NCI-H82 treated with DMSO at 0.1 percent for 48 hours (cell line): Measurements from ENCODE around the gene CCDC17.

Experiments
- DNase-seq: peaks from one replicate; lab custom pipeline; 2025; ENCODE audit not compliant: unreplicated experiment; lab: John Stamatoyannopoulos, UW

Gene CCDC17

DNA sequence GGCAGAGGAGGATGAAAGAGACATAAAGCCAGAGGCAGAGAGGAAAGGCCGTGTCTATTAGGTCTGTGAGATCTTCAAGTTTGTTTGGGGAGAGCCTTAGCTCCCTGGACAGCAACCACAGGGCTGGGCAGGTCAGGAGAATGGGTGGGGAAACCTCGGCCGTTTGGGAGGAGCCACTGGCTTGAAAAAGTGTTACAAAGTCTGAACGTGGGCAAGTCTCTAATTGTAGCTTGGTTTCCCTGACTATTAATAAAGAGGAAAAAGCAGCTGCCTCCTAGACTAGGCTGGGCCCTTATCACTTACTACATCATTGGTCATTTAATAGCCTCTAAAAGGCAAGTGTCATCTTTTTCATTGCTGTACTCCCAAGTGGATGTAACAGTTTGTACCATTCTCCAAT, at the start of gene CCDC17:
Gene CCDC17, minus strand, starts transcription at position 83 of the 400 bp plus-strand sequence. CDS start 145 bp downstream, outside the sequence.
- DNase-seq, result no peak

DNA sequence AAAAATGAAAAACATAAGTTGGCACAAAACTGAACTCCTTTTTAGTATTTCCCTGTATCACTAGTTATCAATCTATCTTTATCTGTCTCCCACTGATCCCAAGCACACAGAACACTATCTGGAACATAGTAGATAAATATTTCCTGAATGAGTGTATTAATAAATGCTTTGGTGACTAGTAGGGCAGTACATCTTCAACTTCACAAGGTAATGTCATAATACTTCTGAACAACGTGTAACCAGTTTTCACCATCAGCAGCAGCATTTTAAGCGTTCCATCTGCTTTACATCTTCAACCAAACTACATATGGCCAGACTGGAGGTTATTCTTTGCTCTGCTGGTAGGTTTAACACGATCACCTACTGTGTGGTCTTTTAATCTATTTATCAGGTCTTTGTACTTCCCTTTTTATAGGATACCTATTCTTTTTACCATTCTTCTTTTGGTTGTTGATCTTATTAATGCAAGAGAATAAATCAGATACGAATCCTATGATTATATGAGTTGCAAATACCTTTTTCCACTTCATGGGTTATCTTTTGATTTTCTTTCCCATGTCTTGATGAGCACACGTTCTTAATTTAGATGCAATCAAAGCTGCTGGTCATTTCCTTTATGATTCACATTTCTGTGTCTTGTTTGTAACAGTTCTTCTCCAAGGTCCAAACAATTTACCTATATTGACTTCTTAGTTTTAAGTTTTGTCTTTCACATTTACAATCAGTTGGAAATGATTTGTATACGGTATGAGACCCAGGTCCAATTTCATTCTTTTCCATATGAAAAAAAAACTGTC, 46.2 kb upstream of the CCDC17 start:
- DNase-seq, result no peak

DNA sequence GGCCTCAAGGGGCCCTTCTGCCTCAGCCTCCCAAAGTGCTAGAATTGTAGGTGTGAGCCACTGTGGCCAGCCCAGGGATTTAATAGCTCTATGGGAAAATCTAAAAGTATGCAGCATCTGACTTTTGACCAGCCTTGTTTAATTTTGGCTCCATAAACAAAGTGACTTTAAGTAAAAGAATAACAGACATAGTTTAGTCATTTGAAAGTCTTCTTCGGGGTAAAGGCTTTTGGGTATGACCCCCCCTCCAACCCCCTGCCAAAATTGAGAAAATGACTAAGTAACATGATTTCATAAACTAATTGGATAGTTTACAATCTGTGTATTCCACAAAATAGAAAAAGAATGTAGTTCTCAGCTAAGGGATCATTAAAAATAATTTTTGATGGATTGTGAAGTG, 45.5 kb upstream of the CCDC17 start:
- DNase-seq, result no peak

DNA sequence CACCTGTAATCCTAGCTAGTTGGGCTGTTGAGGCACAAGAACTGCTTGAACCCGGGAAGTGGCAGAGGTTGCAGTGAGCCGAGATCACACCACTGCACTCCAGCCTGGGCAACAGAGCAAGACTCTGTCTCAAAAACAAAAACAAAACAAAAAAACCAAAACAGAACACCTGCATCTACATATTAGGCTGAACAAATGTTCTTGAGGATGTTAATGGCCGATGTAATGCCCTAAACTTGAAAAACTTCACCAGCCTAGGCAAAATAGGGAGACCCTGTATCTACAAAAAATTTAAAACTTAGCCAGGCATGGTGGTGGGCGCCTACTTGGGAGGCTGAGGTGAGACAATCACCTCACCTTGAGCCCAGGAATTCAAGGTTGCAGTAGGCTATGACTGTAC, 44.7 kb upstream of the CCDC17 start:
- DNase-seq, result no peak

DNA sequence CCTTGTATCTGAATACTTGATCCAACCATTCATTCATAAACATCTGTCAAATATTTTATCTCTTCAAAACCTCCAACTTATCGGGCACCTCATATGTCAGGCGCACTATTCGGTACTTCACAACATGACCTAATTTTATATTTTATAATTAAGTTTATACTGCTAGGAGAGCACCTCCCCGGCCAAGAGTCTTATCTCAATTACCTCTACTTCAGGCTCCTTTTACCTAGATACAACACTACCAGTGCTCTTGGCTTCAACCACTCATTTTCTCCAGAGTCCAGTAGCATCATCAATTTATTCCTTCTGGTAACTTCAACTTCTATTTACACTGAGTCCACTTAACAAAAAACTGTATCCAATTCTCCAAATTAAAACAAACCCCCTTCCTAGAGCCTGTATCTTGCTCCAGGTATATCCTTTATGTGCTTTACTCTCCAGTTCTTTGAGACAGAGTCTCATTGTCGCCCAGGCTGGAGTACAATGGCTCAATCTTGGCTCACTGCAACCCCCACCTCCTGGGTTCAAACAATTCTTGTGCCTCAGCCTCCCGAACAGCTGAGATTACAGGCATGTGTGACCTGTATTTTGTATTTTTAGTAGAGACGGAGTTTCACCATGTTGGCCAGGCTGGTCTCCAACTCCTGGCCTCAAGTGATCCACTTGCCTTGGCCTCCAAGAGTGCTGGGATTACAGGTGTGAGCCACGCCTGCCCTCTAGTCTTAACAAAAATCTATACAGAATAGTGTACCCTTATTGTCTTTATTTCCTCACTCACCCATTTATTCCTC, 43.7 kb upstream of the CCDC17 start:
- no peak for DNase-seq

DNA sequence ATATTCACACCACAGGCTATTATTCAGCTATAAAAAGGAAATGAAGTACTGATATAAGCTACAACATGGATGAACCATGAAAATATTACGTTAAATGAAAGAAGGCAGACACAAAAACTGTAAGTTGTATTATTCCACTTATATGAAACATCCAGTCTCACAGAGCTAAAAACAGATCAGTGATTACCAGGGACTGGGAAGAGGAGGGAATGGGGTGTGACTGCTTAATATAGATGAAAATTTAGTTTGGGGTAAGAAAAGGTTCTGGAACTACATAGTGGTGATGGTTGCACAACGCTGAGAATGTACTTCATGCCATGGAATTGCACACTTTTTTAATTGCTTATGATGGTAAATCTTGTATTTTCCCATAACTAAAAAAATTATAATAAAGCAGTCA, 43.0 kb upstream of the CCDC17 start:
- no peak for DNase-seq

DNA sequence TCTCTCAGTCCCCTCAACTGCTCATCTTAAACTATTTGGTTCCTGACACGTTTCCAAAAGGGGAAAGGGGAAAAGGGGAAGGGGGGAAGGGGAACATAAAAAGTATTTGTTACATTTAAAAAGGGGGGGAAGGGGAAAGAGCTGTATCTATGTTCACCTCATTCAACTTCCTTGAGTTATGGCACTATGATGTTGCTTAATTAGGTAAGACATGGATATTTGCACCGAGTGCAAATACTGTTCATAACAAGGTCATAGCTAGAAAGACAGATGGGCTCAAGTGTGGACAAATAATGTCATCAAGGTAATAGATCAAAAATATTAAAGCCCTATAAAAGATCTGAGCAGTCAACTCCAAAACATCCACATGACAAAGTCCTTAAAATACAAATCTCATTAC, 36.5 kb upstream of the CCDC17 start:
- DNase-seq, result no peak

DNA sequence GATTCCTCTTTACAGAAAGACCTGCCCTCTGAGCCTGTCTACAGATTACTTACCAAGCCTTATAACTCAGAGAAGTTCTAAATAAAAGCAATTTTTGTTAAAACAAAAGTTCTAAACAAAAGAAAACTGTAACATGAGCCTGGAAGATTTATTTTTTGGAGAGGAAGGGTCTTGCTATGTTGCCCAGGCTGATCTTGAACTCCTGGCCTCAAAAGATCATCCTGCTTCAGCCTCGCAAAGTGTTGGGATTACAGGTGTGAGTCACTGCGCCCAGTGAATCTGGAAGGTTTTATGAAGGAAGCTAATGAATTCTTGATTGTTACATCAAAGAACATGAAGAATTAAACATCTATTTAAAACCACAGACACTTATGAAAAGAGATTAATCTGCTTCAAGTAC, 35.4 kb upstream of the CCDC17 start:
- no peak for DNase-seq

DNA sequence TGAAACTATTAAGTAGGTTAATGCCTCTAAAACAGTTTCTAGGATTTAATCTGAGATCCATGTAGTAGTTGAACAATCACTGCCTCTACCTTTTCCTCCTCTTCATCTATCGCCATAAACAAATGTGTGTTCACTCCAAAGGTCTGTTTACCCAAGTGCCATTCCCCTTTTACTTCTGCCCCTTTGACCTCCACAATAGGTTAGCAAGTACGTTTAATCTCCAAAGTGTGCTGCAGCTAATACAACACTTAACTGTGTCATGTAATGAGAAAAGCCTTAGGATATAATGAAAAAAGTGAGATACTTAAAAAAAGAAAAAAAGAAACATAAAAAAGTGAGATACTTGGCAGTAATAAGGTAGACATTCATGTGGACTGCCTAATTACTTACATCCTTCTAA, 34.3 kb upstream of the CCDC17 start:
- no peak for DNase-seq

DNA sequence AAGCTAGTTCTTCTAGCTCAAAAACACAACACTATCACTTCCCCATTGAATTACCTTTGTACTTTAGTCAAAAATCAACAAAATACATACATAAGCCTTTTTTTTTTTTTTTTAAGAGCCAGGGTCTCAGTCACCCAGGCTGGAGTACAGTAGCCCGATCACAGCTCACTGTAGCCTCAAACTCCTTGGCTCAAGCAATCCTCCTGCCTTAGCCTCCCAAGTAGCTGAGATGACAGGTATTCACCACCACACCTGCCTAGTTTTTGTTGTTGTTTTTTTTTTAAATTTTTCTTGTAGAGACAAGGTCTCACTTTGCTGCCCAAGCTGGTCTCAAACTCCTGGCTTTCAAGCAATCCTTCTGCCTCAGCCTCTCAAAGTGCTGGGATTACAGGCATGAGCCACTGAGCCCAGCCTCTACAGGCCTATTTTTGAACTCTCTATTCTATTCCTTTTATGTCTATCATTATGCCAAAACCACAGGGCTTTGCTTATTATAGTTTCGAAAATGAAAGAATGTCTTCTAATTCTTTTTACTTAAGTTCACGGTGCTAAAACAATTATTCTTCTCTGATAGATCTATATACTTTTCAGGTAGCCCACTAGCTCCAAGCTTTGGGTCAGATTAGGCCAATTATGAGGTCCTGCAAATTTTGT, 32.8 kb upstream of the CCDC17 start:
- no peak for DNase-seq

DNA sequence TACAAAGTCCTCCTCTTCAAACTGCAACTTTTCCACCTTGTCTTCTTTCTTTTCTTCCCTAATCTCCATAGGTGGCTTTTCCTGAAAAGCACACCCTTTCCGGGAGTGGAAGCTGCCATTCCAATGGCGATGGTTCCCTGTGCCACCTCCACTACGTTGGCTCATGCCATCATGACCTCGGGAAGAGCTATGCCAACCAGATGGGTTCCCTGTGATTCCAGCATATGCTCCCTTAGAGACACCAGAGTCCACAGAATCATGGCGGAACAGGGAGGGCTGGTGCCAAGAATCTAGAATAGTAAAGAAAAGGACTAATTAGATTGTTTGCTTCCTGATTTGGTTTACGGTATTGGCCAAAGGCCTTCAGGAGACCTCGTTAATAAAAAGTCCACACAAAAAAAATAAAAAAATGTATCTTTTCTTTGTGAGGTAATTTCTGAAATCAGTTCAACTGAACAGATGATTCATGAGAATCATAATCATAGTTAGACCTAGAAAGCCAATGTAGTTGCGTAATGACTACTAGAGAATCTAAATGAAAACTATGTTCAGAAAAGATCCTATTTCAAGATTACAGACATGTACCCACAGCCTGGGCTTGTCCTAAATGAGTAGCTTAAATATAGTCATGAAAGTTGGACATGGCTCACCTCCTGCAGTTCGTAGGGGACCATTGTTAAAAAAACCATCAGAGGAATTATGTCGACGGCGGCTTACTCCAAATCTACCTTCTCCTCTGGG, 30.9 kb upstream of the CCDC17 start:
- no peak for DNase-seq

DNA sequence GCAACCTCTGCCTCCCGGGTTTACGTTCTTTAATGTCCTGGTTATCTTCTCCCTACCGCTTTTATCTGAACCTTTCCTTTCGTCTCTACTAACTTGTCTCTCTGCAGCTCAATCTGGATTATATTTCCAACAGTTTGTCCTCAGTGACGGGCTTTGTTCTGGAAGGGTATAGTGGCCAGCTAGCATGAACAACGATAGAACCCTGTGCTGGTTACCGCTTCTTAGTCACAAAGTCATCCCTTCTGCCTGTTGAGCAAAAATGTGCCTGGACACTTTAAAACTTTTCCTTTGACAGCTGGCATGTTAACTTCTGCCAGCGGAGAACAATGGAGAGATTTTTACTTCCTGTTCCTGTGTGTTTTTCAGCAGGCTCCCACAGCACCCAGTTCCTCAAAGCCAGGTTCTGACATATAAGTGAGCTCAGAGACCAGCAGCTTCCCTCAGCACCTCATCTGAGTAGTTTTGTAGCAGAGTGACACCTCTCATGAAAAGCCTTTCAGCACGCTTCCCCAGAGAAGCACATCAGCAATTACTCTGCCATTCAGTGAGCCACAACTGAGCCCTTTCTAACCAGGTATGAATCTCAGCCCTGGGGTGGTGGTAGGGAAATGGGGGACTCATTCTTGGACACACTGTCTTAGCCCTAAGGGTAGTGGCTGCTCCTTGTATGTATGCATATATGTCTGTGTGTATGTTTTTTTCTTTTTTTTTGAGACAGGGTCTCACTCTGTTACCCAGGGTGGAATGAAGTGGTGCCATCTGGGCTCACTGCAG, 23.6 kb upstream of the CCDC17 start:
- DNase-seq, result no peak

DNA sequence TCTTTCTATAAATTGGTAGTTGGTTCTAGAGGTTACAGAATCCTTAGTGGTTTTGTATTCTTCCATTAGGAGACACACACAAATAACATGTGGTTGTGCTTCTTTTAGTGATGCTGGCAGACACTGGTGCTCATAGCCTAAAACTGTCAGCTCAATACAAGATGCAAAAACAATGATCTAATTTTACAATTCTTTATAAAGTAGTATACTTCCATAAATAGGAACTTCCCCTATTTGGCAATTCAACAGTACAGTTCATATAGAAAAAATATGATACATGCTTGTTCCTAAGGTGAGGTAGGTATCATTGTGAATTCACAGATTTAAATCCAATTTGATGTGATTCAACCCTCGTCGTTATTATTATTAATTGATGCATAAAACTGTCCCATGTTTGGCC, 20.8 kb upstream of the CCDC17 start:
- no peak for DNase-seq

DNA sequence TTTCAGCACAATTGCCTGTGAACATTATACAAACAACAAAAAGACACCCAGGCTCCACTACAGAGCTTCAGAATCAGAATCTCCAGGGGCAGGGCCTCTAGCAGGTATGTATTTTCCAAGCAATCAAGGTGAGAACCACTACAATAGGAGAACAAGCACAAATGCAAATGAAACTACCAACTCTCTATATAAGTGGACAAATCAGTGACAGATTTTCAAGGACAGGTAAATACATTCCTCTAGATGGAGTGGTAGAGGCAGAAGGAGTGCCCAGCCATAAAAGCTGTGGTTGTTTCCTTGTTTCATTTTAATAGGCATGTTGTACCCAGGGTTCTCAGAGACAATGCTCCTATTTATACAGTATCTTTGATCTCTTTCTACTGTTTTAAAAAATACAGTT, 20.1 kb upstream of the CCDC17 start:
- DNase-seq, result no peak

DNA sequence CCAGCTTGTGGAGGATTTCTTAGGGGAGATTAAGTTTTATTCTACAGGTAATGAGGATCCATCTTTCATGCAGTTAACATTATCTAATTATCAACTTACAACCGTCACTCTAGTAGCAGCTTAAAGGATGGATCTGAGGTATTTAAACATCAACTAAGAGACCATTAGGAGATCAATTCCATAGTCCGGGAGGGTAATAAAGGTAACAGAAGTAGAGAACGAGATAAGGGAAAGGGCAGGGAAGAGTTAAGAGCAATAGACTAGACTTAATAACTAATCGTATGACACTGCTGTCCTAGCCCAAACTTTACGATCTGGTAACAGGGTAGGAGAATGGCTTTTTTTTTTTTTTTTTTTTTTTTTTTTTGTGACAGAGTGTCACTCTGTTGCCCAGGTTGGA, 19.5 kb upstream of the CCDC17 start:
- peak; percentile 99 for DNase-seq

DNA sequence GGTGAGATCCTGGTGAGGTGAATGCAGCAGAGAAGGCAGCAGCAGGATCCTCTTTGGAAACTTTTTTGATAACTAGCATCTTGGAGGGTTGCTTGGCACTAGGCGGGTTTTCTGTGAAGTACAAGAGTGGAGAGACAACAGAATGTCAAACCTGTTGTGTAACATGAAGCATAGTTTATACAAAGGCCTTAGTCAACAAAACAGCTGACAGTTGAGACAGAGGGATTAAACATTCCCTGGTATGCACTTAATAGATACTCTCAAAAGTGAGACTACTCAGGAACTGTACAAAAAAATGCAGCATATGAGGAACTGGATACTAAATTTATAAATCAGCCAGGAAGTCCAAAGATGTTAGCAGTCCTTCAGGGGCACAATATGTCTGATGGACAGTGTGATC, 16.4 kb upstream of the CCDC17 start:
- DNase-seq, result no peak

DNA sequence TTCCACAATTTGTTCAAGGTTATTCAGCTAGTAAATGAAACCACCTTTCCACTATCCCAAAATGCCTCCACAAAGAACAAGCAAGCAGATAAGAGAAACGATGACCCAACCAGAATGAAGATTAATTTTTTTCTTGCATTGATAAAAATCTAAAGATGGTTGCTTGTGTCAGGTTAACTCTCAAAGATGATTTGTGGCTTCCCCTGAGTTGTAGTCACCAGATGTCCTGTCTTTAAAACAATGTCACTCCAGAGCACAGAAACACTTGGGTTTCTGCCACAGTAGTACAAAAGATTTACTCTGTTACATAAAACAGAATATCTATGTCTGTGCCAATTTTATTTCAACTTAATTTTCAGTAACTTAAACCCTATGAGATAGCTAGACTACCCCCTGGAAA, 11.4 kb upstream of the CCDC17 start:
- DNase-seq, result no peak

DNA sequence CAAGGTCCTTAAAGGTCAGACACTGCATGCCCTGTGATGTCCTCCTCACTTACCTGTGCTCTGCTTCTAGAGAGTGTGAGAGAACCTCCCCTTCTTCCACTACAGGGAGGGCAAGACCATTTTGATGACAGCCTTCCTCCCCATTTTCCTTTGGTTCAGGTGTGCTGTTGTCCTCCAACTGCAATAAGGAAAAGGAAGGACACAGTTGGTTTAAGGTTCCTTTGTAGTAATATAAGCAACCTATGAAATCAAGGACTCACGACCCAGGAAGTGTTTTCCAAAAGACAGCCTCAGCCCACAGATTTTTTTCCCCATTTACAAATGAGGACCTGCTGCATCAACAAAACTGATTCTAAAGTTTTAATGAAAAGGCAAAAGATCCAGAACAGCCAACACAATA, 6.6 kb upstream of the CCDC17 start:
- DNase-seq, result no peak

DNA sequence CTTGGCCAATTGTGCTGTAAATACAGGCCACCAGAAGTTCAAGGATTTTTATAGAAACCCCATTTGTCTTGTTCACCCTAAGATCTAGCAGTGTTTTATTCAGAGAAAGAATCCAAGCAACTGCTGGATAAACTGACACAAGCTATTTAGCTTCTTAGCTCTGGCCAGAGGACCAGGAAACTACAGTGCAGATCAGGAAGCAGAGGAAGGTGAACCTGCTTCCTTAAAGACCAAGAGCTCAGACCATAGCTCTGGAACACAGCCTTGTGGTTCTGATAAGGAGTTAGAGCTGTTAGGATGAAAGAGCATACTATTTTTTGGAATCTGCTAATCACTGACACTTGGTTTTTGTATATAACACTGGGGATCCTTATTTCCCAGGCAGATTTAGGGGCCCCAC, 5.2 kb upstream of the CCDC17 start:
- DNase-seq, result no peak

DNA sequence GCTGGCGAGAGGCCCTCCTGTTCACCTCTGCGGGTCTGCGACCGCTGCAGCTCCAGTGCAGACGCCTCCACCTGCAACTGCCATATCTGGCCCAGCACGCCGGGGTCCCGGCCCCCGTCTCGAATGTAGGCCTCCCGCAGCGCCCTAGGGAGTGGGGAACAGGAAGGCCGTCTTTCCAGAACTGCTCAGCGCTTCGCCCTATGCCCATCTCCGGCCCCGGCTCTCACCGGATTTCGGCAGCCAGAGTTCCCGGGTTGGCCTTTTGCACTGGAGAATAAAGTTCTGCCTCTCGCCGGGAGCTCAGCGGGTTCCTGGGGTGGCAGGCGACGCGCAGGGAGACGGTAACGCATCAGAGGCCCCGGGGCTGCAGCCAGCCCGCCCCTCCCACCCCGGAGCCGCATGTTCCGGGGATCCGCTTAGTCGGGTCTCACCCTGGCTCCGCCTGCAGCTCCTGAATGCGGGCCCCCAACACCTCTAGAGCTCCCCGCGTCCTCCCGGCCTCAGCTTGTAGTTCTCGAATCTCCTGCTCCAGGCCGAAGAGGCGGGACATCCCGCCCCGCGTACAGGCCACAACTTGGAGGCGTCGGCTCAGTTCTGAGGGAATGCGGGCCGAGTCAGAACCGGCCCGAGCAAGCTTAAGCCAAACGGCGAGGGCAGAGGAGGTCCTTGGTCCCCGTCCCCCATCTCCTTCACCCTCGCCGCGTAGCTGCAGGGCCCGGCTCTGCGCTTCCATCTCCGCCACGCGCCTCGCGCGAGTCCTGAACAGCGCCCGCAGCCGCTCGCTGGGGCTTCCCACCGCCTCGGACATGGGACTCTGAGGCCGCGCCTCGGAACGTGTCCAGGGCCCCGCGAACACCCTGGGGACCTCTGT, 1.1 kb downstream of the CCDC17 start:
- DNase-seq, result no peak
